Right lobe of liver (tissue), 4 donors: Measurements from ENCODE around the gene CGB2.

Source experiments
- CTCF ChIP-seq, 4 donors: fragments of 200-600 bp in 3 of 4; fragments of 450-650 bp in 1 of 4; IDR thresholded peaks; one replicate each; pipeline versions ENCODE4 v1.5.1 to v1.8.0; 2016 to 2022; ENCODE audit warnings: antibody characterized with exemption in 4 of 4, mild to moderate bottlenecking in 2 of 4
- POLR2A ChIP-seq: fragments of 450-650 bp; IDR thresholded peaks from one replicate; pipeline ENCODE4 v1.6.1; 2017; ENCODE audit warnings: antibody characterized with exemption, mild to moderate bottlenecking
- donor health status: DM: no; HTN: no; CAD: no.
- donor health status: DM: no; HTN: no; CAD: no.
- donor health status: DM: no; HTN: yes; CAD: no.

- TF ChIP-seq CTCF (IDR thresholded peaks at IDR 0.05) (no peak), POLR2A (no peak)
Measured at GRCh38 chr19:49020342-49020741, 11.3 kb upstream of the CGB2 start.
